Measurements from ENCODE around the gene INSL3. TPM values are rescaled to one million over a fixed set of nuclear protein-coding genes. Genes with fewer than 3 reads are reported as not detected.

INSL3 gene
- polyA plus RNA-seq, 1 donor from 2014 or later: not detected

GRCh38 chr19:17767559-17767958 lies 53.8 kb downstream of the INSL3 start:
- Histone ChIP-seq H3K9me2 (ENCODE audit: insufficient read depth, low read length) (no peaks in the 10 kb centered on the region), H4K20me1 (ENCODE audit: insufficient read depth) (no peaks in the 10 kb centered on the region), H3K4me2 (ENCODE audit: low read length) (no peak overlapping the region), H3K79me2 (replicated peaks; ENCODE audit: insufficient read depth, low read length) (no peaks in the 10 kb centered on the region), H3F3A (ENCODE audit: insufficient read depth, low read length, poor library complexity, severe bottlenecking) (no peaks in the 10 kb centered on the region), H3K9me3 (ENCODE audit: low read length) (no peaks in the 10 kb centered on the region), H3K4me3 (ENCODE audit: low read length) (no peak overlapping the region), H2AFZ (ENCODE audit: low read depth, low read length) (no peak overlapping the region), H3K27ac (ENCODE audit: low read length) (no peak overlapping the region), H3K36me3 (ENCODE audit: insufficient read depth, low read length) (no peaks in the 10 kb centered on the region), H3K9ac (ENCODE audit: low read length) (no peak overlapping the region), H3K27me3 (ENCODE audit: insufficient read depth, low read depth, low read length) (no peaks in the 10 kb centered on the region)
- TF ChIP-seq REST (IDR thresholded peaks at IDR 0.05; ENCODE audit: borderline replicate concordance) (no peak), MXI1 (conservative IDR thresholded peaks at IDR 0.05; ENCODE audit: poor library complexity, severe bottlenecking) (no peak), SMC3 (conservative IDR thresholded peaks at IDR 0.05; ENCODE audit: poor library complexity) (no peak), POLR2AphosphoS5 (IDR thresholded peaks at IDR 0.05) (no peak), EP300 (conservative IDR thresholded peaks at IDR 0.05; ENCODE audit: poor library complexity, severe bottlenecking) (no peak), TAF1 (IDR thresholded peaks at IDR 0.05; ENCODE audit: low read depth) (no peak), RAD21 (conservative IDR thresholded peaks at IDR 0.05) (no peak), EZH2 (IDR thresholded peaks at IDR 0.05; ENCODE audit: borderline replicate concordance, insufficient read depth, low read length, poor library complexity, severe bottlenecking) (no peak)
- TF ChIP-seq, protein P1, sequence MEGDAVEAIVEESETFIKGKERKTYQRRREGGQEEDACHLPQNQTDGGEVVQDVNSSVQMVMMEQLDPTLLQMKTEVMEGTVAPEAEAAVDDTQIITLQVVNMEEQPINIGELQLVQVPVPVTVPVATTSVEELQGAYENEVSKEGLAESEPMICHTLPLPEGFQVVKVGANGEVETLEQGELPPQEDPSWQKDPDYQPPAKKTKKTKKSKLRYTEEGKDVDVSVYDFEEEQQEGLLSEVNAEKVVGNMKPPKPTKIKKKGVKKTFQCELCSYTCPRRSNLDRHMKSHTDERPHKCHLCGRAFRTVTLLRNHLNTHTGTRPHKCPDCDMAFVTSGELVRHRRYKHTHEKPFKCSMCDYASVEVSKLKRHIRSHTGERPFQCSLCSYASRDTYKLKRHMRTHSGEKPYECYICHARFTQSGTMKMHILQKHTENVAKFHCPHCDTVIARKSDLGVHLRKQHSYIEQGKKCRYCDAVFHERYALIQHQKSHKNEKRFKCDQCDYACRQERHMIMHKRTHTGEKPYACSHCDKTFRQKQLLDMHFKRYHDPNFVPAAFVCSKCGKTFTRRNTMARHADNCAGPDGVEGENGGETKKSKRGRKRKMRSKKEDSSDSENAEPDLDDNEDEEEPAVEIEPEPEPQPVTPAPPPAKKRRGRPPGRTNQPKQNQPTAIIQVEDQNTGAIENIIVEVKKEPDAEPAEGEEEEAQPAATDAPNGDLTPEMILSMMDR (IDR thresholded peaks at IDR 0.05; ENCODE audit: poor library complexity, severe bottlenecking): no peak

GRCh38 chr19:17766543-17767131 lies 54.7 kb downstream of the INSL3 start:
- TF ChIP-seq RAD21 (conservative IDR thresholded peaks at IDR 0.05): peak; percentile 36
- TF ChIP-seq, protein P1 (IDR thresholded peaks at IDR 0.05; ENCODE audit: poor library complexity, severe bottlenecking): peak; percentile 48
- no peak for TF ChIP-seq MXI1 (conservative IDR thresholded peaks at IDR 0.05; ENCODE audit: poor library complexity, severe bottlenecking)
- Histone ChIP-seq H3K4me2 (ENCODE audit: low read length) (no peak overlapping the region), H3K27me3 (ENCODE audit: insufficient read depth, low read depth, low read length) (no peaks in the 10 kb centered on the region), H2AFZ (ENCODE audit: low read depth, low read length) (no peak overlapping the region), H3K9me2 (ENCODE audit: insufficient read depth, low read length) (no peaks in the 10 kb centered on the region), H3K9me3 (ENCODE audit: low read length) (no peaks in the 10 kb centered on the region), H3K36me3 (ENCODE audit: insufficient read depth, low read length) (no peaks in the 10 kb centered on the region), H3K4me3 (ENCODE audit: low read length) (no peak overlapping the region), H3F3A (ENCODE audit: insufficient read depth, low read length, poor library complexity, severe bottlenecking) (no peaks in the 10 kb centered on the region), H3K9ac (ENCODE audit: low read length) (no peak overlapping the region), H3K27ac (ENCODE audit: low read length) (no peak overlapping the region), H4K20me1 (ENCODE audit: insufficient read depth) (no peaks in the 10 kb centered on the region), H3K79me2 (replicated peaks; ENCODE audit: insufficient read depth, low read length) (no peaks in the 10 kb centered on the region)

Small RNA genes within 50 kb of the gene (small RNA-seq; reads per million reads assigned to genes)
- gene SNORA68: 0 reads per million in 3 experiments

Other genes starting within 250 kb of the INSL3 start
- 7.8 and 7.9 TPM in 2 replicates for gene UNC13A, start 133.2 kb downstream of the INSL3 start, polyA plus RNA-seq
- gene MAP1S, start 102.0 kb downstream of the INSL3 start, polyA plus RNA-seq: 5.8 and 14.0 TPM in 2 replicates
- gene FCHO1, start 70.0 kb downstream of the INSL3 start, polyA plus RNA-seq: 31.4 and 39.7 TPM in 2 replicates
- gene B3GNT3, start 26.4 kb downstream of the INSL3 start, polyA plus RNA-seq: not detected in 2 replicates
- gene JAK3, start 26.5 kb upstream of the INSL3 start, polyA plus RNA-seq: 0.04 and 0.11 TPM in 2 replicates
- 668 and 681 TPM in 2 replicates for gene RPL18A, start 38.4 kb upstream of the INSL3 start, polyA plus RNA-seq
- not detected in 2 replicates for gene SLC5A5, start 50.4 kb upstream of the INSL3 start, polyA plus RNA-seq
- gene CCDC124, start 111.5 kb upstream of the INSL3 start, polyA plus RNA-seq: 30.4 and 31.0 TPM in 2 replicates
- 9.9 and 13.8 TPM in 2 replicates for gene KCNN1, start 145.6 kb upstream of the INSL3 start, polyA plus RNA-seq
- 0.10 and 3.6 TPM in 2 replicates for gene ARRDC2, start 186.7 kb upstream of the INSL3 start, polyA plus RNA-seq